Astrocyte (in vitro differentiated cells and primary cell): ENCODE data around the gene HEATR1. TPM values are rescaled to one million over a fixed set of nuclear protein-coding genes. Genes with fewer than 3 reads are reported as not detected.

Experiments used
- DNase-seq: peaks from one replicate; pipeline ENCODE4 v3.0.0-alpha.2; 2010; ENCODE audit warnings: low read depth
- FAIRE-seq: peaks from 2 replicates; lab custom pipeline; 2011; peaks lifted over from hg19 to GRCh38; lab: Jason Lieb, UNC
- H2AFZ ChIP-seq: 2 replicates; pipeline ENCODE4 v1.6.0; 2012; ENCODE audit warnings: low read depth, low read length, inconsistent platforms
- H3K27ac ChIP-seq: 2 replicates; pipeline ENCODE4 v1.5.1; 2011; ENCODE audit warnings: low read depth, low read length, inconsistent platforms
- H3K27me3 ChIP-seq: 2 replicates; pipeline ENCODE4 v1.6.0; 2011; ENCODE audit warnings: low read length, inconsistent platforms; ENCODE audit not compliant: insufficient read depth
- H3K36me3 ChIP-seq: 2 replicates; pipeline ENCODE4 v1.5.1; 2011; ENCODE audit warnings: low read length, inconsistent platforms; ENCODE audit not compliant: insufficient read depth
- H3K4me1 ChIP-seq: 2 replicates; pipeline ENCODE4 v1.5.1; 2011; ENCODE audit warnings: low read length, inconsistent platforms; ENCODE audit not compliant: insufficient read depth
- H3K4me2 ChIP-seq: 2 replicates; pipeline ENCODE4 v1.6.0; 2012; ENCODE audit warnings: low read length, inconsistent platforms
- H3K4me3 ChIP-seq: 2 replicates; pipeline ENCODE4 v1.5.1; 2011; ENCODE audit warnings: low read depth, mild to moderate bottlenecking, low read length, inconsistent platforms; ENCODE audit not compliant: insufficient read depth
- H3K79me2 ChIP-seq: 2 replicates; pipeline ENCODE4 v1.6.0; 2012; ENCODE audit warnings: mild to moderate bottlenecking, low read length, inconsistent platforms; ENCODE audit not compliant: insufficient read depth
- H3K9ac ChIP-seq: 2 replicates; pipeline ENCODE4 v1.6.0; 2012; ENCODE audit warnings: mild to moderate bottlenecking, low read length, inconsistent platforms
- H3K9me3 ChIP-seq: 2 replicates; pipeline ENCODE4 v1.5.1; 2012; ENCODE audit warnings: low read depth, mild to moderate bottlenecking, low read length, inconsistent platforms; ENCODE audit not compliant: insufficient read depth
- H4K20me1 ChIP-seq: 2 replicates; pipeline ENCODE4 v1.6.0; 2012; ENCODE audit warnings: low read length, inconsistent platforms; ENCODE audit not compliant: insufficient read depth
- H3K27ac Mint-ChIP-seq: one replicate; pipeline ENCODE4 v1.8.0; 2021; ENCODE audit warnings: mild to moderate bottlenecking, mixed read lengths; ENCODE audit not compliant: unreplicated experiment
- H3K27me3 Mint-ChIP-seq: one replicate; pipeline ENCODE4 v1.8.0; 2021; ENCODE audit warnings: low read depth, mixed read lengths; ENCODE audit not compliant: unreplicated experiment
- H3K36me3 Mint-ChIP-seq: one replicate; pipeline ENCODE4 v1.8.0; 2021; ENCODE audit warnings: low read depth, mixed read lengths; ENCODE audit not compliant: unreplicated experiment
- H3K4me1 Mint-ChIP-seq: one replicate; pipeline ENCODE4 v1.8.0; 2021; ENCODE audit warnings: low read depth, mixed read lengths; ENCODE audit not compliant: unreplicated experiment
- H3K4me3 Mint-ChIP-seq: one replicate; pipeline ENCODE4 v1.8.0; 2021; ENCODE audit warnings: mild to moderate bottlenecking, moderate library complexity, mixed read lengths; ENCODE audit not compliant: unreplicated experiment
- H3K9me3 Mint-ChIP-seq: one replicate; pipeline ENCODE4 v1.8.0; 2021; ENCODE audit warnings: mild to moderate bottlenecking, mixed read lengths; ENCODE audit not compliant: unreplicated experiment
- CTCF ChIP-seq: IDR thresholded peaks from 2 replicates; pipeline ENCODE4 v1.5.1; 2011; ENCODE audit warnings: low read depth, mild to moderate bottlenecking, inconsistent platforms, low read length, moderate library complexity; ENCODE audit not compliant: insufficient read depth
- EZH2 ChIP-seq: IDR thresholded peaks from 2 replicates; pipeline ENCODE4 v1.6.1; 2012; ENCODE audit warnings: mild to moderate bottlenecking, low read length, inconsistent platforms; ENCODE audit not compliant: insufficient read depth
- total RNA-seq: library from RNA; stranded (reverse); gene quantifications from 2 replicates; pipeline ENCODE4 v1.2.1, GENCODE V29; 2021

Gene HEATR1
- total RNA-seq, 1 donor from 2014 or later = 43.3 TPM

GRCh38 chr1:236548452-236548851 lies 55.9 kb downstream of the HEATR1 start:
- H3K79me2 ChIP-seq = no peaks in the 10 kb centered on the region
- DNase-seq = no peak
- Mint-ChIP-seq H3K9me3 (no peaks in the 10 kb centered on the region), H3K4me1 (peaks cover 13% of the 10 kb centered on the region), H3K4me3 (no peak overlapping the region), H3K27me3 (no peaks in the 10 kb centered on the region), H3K27ac (no peak overlapping the region), H3K36me3 (peaks cover 40% of the 10 kb centered on the region)
- H3K9me3 ChIP-seq = no peaks in the 10 kb centered on the region
- no peak overlapping the region for H3K9ac ChIP-seq
- H3K4me3 ChIP-seq = no peak overlapping the region
- H3K36me3 ChIP-seq = peaks cover 73% of the 10 kb centered on the region
- no peak overlapping the region for H3K27ac ChIP-seq
- no peaks in the 10 kb centered on the region for H4K20me1 ChIP-seq
- no peak overlapping the region for H2AFZ ChIP-seq
- H3K27me3 ChIP-seq = no peaks in the 10 kb centered on the region
- FAIRE-seq = no peak
- TF ChIP-seq CTCF (no peak), EZH2 (no peak)
- no peak overlapping the region for H3K4me2 ChIP-seq
- H3K4me1 ChIP-seq = no peaks in the 10 kb centered on the region

GRCh38 chr1:236545621-236546169 lies 58.6 kb downstream of the HEATR1 start:
- Mint-ChIP-seq H3K27me3 (no peaks in the 10 kb centered on the region), H3K36me3 (peaks cover 36% of the 10 kb centered on the region), H3K27ac (peak overlapping the region; percentile 95), H3K9me3 (no peaks in the 10 kb centered on the region), H3K4me1 (peaks cover 16% of the 10 kb centered on the region), H3K4me3 (no peak overlapping the region)
- TF ChIP-seq CTCF = no peak
- TF ChIP-seq EZH2 = no peak
- no peaks in the 10 kb centered on the region for H3K4me1 ChIP-seq
- no peaks in the 10 kb centered on the region for H3K27me3 ChIP-seq
- DNase-seq (no peak), FAIRE-seq (no peak)
- H3K9me3 ChIP-seq = no peaks in the 10 kb centered on the region
- peaks cover 67% of the 10 kb centered on the region for H3K36me3 ChIP-seq
- no peak overlapping the region for H3K9ac ChIP-seq
- H3K4me2 ChIP-seq = no peak overlapping the region
- no peak overlapping the region for H3K4me3 ChIP-seq
- H3K79me2 ChIP-seq = no peaks in the 10 kb centered on the region
- no peak overlapping the region for H2AFZ ChIP-seq
- no peak overlapping the region for H3K27ac ChIP-seq
- no peaks in the 10 kb centered on the region for H4K20me1 ChIP-seq

- peaks cover 51% of the 10 kb centered on the region for H3K36me3 ChIP-seq
- no peak overlapping the region for H3K27ac Mint-ChIP-seq
- H3K36me3 Mint-ChIP-seq = peaks cover 33% of the 10 kb centered on the region
- no peaks in the 10 kb centered on the region for H3K27me3 ChIP-seq
- H3K4me3 ChIP-seq = no peak overlapping the region
- H2AFZ ChIP-seq = no peak overlapping the region
- no peaks in the 10 kb centered on the region for H3K79me2 ChIP-seq
- H3K9me3 ChIP-seq = no peaks in the 10 kb centered on the region
- no peaks in the 10 kb centered on the region for H3K9me3 Mint-ChIP-seq
- H3K4me3 Mint-ChIP-seq = no peak overlapping the region
- no peak overlapping the region for H3K27ac ChIP-seq
- DNase-seq = no peak
- no peaks in the 10 kb centered on the region for H4K20me1 ChIP-seq
- H3K4me1 ChIP-seq = no peaks in the 10 kb centered on the region
- H3K4me2 ChIP-seq = no peak overlapping the region
- H3K4me1 Mint-ChIP-seq = peaks cover 16% of the 10 kb centered on the region
- no peaks in the 10 kb centered on the region for H3K27me3 Mint-ChIP-seq
- no peak for TF ChIP-seq CTCF
- H3K9ac ChIP-seq = no peak overlapping the region
- no peak for FAIRE-seq
Observed at GRCh38 chr1:236543065-236543669, 61.1 kb downstream of the HEATR1 start.
